ELR (cell line): ENCODE data around the gene CCSER1.
A peak's percentile ranks its signal among the peaks of the same experiment; 100 is the strongest.
"Not testable (repeated sequence)": the region's sequence is repeated elsewhere in the genome, so short reads cannot be mapped to it uniquely, and the experiment has no call there.

Experiments used
- DNase-seq: peaks from one replicate; pipeline ENCODE4 v3.0.0-alpha.2; 2015; ENCODE audit warnings: low read depth

The CCSER1 gene

GRCh38 chr4:90299373-90299772 lies 172.2 kb downstream of the CCSER1 start:
- no peak for DNase-seq

GRCh38 chr4:90306810-90307209 lies 179.6 kb downstream of the CCSER1 start:
- no peak for DNase-seq

- DNase-seq = peak; percentile 52
Measured at GRCh38 chr4:90317140-90317539, 189.9 kb downstream of the CCSER1 start.

GRCh38 chr4:90317785-90318184 lies 190.6 kb downstream of the CCSER1 start:
- peak; percentile 58 for DNase-seq

GRCh38 chr4:90318193-90318592 lies 191.0 kb downstream of the CCSER1 start:
- peak; percentile 40 for DNase-seq

- DNase-seq = peak; percentile 8
Measured at GRCh38 chr4:90328558-90328957, 201.4 kb downstream of the CCSER1 start.

- DNase-seq = no peak
Measured at GRCh38 chr4:90330546-90330945, 203.4 kb downstream of the CCSER1 start.

- DNase-seq = no peak
Measured at GRCh38 chr4:90345549-90346215, 218.5 kb downstream of the CCSER1 start.

- no peak for DNase-seq
Measured at GRCh38 chr4:90349636-90350035, 222.4 kb downstream of the CCSER1 start.

GRCh38 chr4:90357117-90357710 lies 230.0 kb downstream of the CCSER1 start:
- DNase-seq = peak; percentile 42

GRCh38 chr4:90375081-90375480 lies 247.9 kb downstream of the CCSER1 start:
- DNase-seq = no peak

GRCh38 chr4:90393215-90393614 lies 266.0 kb downstream of the CCSER1 start:
- DNase-seq = no peak

- no peak for DNase-seq
Measured at GRCh38 chr4:90403781-90404180, 276.6 kb downstream of the CCSER1 start.

GRCh38 chr4:90407897-90408296 lies 280.7 kb downstream of the CCSER1 start:
- DNase-seq = not testable (repeated sequence)

GRCh38 chr4:90412786-90413185 lies 285.6 kb downstream of the CCSER1 start:
- DNase-seq = not testable (repeated sequence)

GRCh38 chr4:90415116-90415515 lies 287.9 kb downstream of the CCSER1 start:
- no peak for DNase-seq

GRCh38 chr4:90419124-90419711 lies 292.0 kb downstream of the CCSER1 start:
- DNase-seq = peak; percentile 23

- no peak for DNase-seq
Measured at GRCh38 chr4:90421161-90421560, 294.0 kb downstream of the CCSER1 start.

GRCh38 chr4:90425893-90426292 lies 298.7 kb downstream of the CCSER1 start:
- DNase-seq = no peak

- no peak for DNase-seq
Measured at GRCh38 chr4:90438522-90438921, 311.3 kb downstream of the CCSER1 start.

GRCh38 chr4:90441770-90442169 lies 314.6 kb downstream of the CCSER1 start:
- DNase-seq = no peak

GRCh38 chr4:90442619-90443018 lies 315.4 kb downstream of the CCSER1 start:
- no peak for DNase-seq

GRCh38 chr4:90443231-90443630 lies 316.0 kb downstream of the CCSER1 start:
- DNase-seq = no peak

- DNase-seq = no peak
Measured at GRCh38 chr4:90444904-90445303, 317.7 kb downstream of the CCSER1 start.
